ENCODE measurements around the gene ACAT2. TPM values are rescaled to one million over a fixed set of nuclear protein-coding genes. Genes with fewer than 3 reads are reported as not detected.

ACAT2 gene
- total and polyA plus RNA-seq, 9 donors, result 7.2 to 113 (median 20.3) TPM

GRCh38 chr6:159804504-159804903 is 42.7 kb downstream of the ACAT2 start:
- Histone ChIP-seq H3K4me3 (no peak overlapping the region), H3K9me3 (no peaks in the 10 kb centered on the region), H3K27ac (no peak overlapping the region), H3K4me1 (ENCODE audit: insufficient read depth) (no peaks in the 10 kb centered on the region), H3K27me3 (no peaks in the 10 kb centered on the region), H3K36me3 (no peaks in the 10 kb centered on the region)
- intact Hi-C loops (cut with DNase I), result no loop called here
- no peak for DNase-seq
- TF ChIP-seq EP300 (IDR thresholded peaks at IDR 0.05) (no peak), CTCF (IDR thresholded peaks at IDR 0.05) (no peak), POLR2A (IDR thresholded peaks at IDR 0.05) (no peak)
- WGBS, 3 donors, result 81 to 86% (median 81%) methylated on average over 10 of the region's 10 CpGs

GRCh38 chr6:159805440-159806020 is 43.7 kb downstream of the ACAT2 start:
- TF ChIP-seq EP300 (IDR thresholded peaks at IDR 0.05), result no peak
- no peak for TF ChIP-seq CTCF (IDR thresholded peaks at IDR 0.05)
- no peak for TF ChIP-seq POLR2A (IDR thresholded peaks at IDR 0.05)
- Histone ChIP-seq H3K4me1 (ENCODE audit: insufficient read depth) (no peaks in the 10 kb centered on the region), H3K27ac (no peak overlapping the region), H3K36me3 (no peaks in the 10 kb centered on the region), H3K9me3 (no peaks in the 10 kb centered on the region), H3K27me3 (no peaks in the 10 kb centered on the region), H3K4me3 (no peak overlapping the region)
- no peak for DNase-seq
- intact Hi-C loops (cut with DNase I), result no loop called here
- 90 to 93% (median 91%) methylated on average over 6 of the region's 6 CpGs for WGBS, 3 donors

- intact Hi-C loops (cut with DNase I), result no loop called here
Observed at GRCh38 chr6:159806021-159806458, 44.2 kb downstream of the ACAT2 start.

GRCh38 chr6:159807150-159807858 is 45.5 kb downstream of the ACAT2 start:
- no peak for TF ChIP-seq CTCF (IDR thresholded peaks at IDR 0.05)
- no peak for TF ChIP-seq POLR2A (IDR thresholded peaks at IDR 0.05)
- no peak for TF ChIP-seq EP300 (IDR thresholded peaks at IDR 0.05)
- H3K27ac ChIP-seq, result no peak overlapping the region
- H3K9me3 ChIP-seq, result no peaks in the 10 kb centered on the region
- no peaks in the 10 kb centered on the region for H3K4me1 ChIP-seq (ENCODE audit: insufficient read depth)
- DNase-seq, result no peak
- no peak overlapping the region for H3K4me3 ChIP-seq
- no peaks in the 10 kb centered on the region for H3K36me3 ChIP-seq
- intact Hi-C loops (cut with DNase I), result no loop called here
- 93 to 94% (median 94%) methylated on average over 5 of the region's 5 CpGs for WGBS, 3 donors
- H3K27me3 ChIP-seq, result no peaks in the 10 kb centered on the region

More at GRCh38 chr6:159806021-159806458, 44.2 kb downstream of the ACAT2 start:
- DNase-seq, result no peak
- Histone ChIP-seq H3K36me3 (no peaks in the 10 kb centered on the region), H3K4me3 (no peak overlapping the region), H3K27me3 (no peaks in the 10 kb centered on the region), H3K4me1 (ENCODE audit: insufficient read depth) (no peaks in the 10 kb centered on the region), H3K27ac (no peak overlapping the region), H3K9me3 (no peaks in the 10 kb centered on the region)
- TF ChIP-seq CTCF (IDR thresholded peaks at IDR 0.05), result no peak
- TF ChIP-seq EP300 (IDR thresholded peaks at IDR 0.05), result no peak
- TF ChIP-seq POLR2A (IDR thresholded peaks at IDR 0.05), result no peak
- 91 to 95% (median 93%) methylated on average over 9 of the region's 9 CpGs for WGBS, 3 donors
